GM21529 (cell line): ENCODE data around the gene NFKBIB.

ENCODE experiments used
- ATAC-seq: cut with Tn5 transposase; IDR thresholded peaks from one replicate; pipeline ENCODE4 v1.9.1; 2021; ENCODE audit not compliant: unreplicated experiment

The NFKBIB gene

DNA sequence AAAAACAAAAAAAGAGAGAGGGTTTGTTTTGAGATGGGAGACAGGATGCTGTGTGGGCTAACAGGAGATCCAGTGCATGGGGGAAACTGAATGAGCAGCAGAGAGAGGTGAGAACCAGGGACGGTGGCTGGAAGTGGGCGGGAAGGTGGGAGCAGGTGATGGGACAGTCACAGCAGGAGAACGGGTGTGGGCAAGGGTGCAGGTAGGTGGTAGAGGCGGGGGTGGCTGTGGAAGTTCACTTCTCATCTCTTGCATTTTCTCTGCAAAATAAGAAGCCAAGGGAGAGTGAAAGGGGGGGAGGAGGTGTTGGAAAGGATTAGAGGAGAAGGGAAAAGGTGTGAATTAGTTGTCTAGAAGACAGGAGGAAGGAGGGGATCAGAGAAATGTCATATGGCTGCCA, 53.9 kb downstream of the NFKBIB start:
- no peak for ATAC-seq

- no peak for ATAC-seq
Measured at GRCh38 chr19:38956264-38956663, 56.5 kb downstream of the NFKBIB start.

DNA sequence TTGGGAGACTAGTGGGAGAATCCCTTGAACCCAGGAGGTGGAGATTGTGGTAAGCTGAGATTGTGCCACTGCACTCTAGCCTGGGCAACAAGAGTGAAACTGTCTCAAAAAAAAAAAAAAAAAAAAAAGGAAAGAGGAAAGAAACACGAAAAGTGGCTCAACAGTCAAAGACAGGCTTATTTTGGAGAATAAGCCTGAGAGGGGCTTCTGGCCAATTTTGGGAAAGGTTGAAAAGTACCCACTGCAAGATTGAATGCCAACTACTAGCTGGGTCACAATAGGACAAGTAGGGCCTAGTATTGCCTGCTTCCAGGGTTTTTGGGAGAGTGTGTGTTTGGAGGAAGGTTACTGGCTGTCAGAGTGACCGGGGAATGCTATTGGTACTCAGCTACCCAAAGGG, 58.5 kb downstream of the NFKBIB start:
- ATAC-seq, result no peak
